HepG2 (cell line): ENCODE results near the gene EIF2S2. TPM values are rescaled to one million over a fixed set of nuclear protein-coding genes. Genes with fewer than 3 reads are reported as not detected.

Experiments
- DDIT3 ChIP-seq: sonication (generic); formaldehyde crosslinking; IDR thresholded peaks from 2 replicates; pipeline ENCODE4 v1.4.0; 2020; ENCODE audit warnings: mild to moderate bottlenecking, missing genetic modification reagents
- ESRRA ChIP-seq: sonication (generic); formaldehyde crosslinking; IDR thresholded peaks from 2 replicates; pipeline ENCODE4 v1.5.1; 2020; ENCODE audit warnings: mild to moderate bottlenecking, low read depth, missing genetic modification reagents
- FOXO4 ChIP-seq: sonication (generic); formaldehyde crosslinking; conservative IDR thresholded peaks from 2 replicates; pipeline ENCODE4 v1.8.1; 2023; ENCODE audit warnings: missing genetic modification reagents
- LCORL ChIP-seq, 2 experiments: fragments of 450-650 bp in 1 of 2; sonication (generic) in 1 of 2; formaldehyde crosslinking in 1 of 2; IDR thresholded peaks; 2 replicates each; pipeline versions ENCODE4 v1.5.0 to v1.6.1; 2017 to 2020; ENCODE audit warnings: antibody characterized with exemption in 1 of 2, missing genetic modification reagents in 1 of 2
- PAF1 ChIP-seq: IDR thresholded peaks from 2 replicates; pipeline ENCODE4 v1.6.1; 2016; ENCODE audit warnings: missing genetic modification reagents, missing compliant biosample characterization
- RBM22 ChIP-seq: fragments of 200-400 bp; formaldehyde crosslinking; optimal IDR thresholded peaks from 2 replicates; pipeline ENCODE3; 2017; ENCODE audit warnings: mild to moderate bottlenecking, low read length, moderate library complexity
- ZBTB25 ChIP-seq: IDR thresholded peaks from 2 replicates; pipeline ENCODE4 v1.6.1; 2018; ENCODE audit warnings: missing genetic modification reagents
- ZFAT ChIP-seq: sonication (generic); formaldehyde crosslinking; conservative IDR thresholded peaks from 2 replicates; pipeline ENCODE4 v1.8.1; 2023; ENCODE audit warnings: missing genetic modification reagents, inconsistent platforms
- ZFP36L2 ChIP-seq: sonication (generic); formaldehyde crosslinking; IDR thresholded peaks from 2 replicates; pipeline ENCODE4 v1.4.0; 2020; ENCODE audit warnings: missing genetic modification reagents
- ZHX1 ChIP-seq: sonication (generic); formaldehyde crosslinking; IDR thresholded peaks from 2 replicates; pipeline ENCODE4 v1.8.1; 2022; ENCODE audit warnings: low read depth, mild to moderate bottlenecking, missing genetic modification reagents
- ZNF589 ChIP-seq: sonication (generic); formaldehyde crosslinking; conservative IDR thresholded peaks from 2 replicates; pipeline ENCODE4 v1.8.0; 2022; ENCODE audit warnings: mild to moderate bottlenecking, moderate library complexity, missing genetic modification reagents
- ZNF614 ChIP-seq: IDR thresholded peaks from 2 replicates; pipeline ENCODE4 v1.6.1; 2018; ENCODE audit warnings: missing biosample characterization, missing genetic modification reagents, inconsistent platforms, borderline replicate concordance
- ZNF724P ChIP-seq: sonication (generic); formaldehyde crosslinking; IDR thresholded peaks from 2 replicates; pipeline ENCODE4 v1.8.0; 2022; ENCODE audit warnings: missing genetic modification reagents, borderline replicate concordance
- polyA plus RNA-seq, 8 experiments: library from polyadenylated mRNA; depleted of rRNA in 3 of 8; stranded (reverse) in 7 of 8; unstranded in 1 of 8; fragments of >200 nt; fragmentation: Illumina TruSeq in 4 of 8; extraction: Trizol in 4 of 8; gene quantifications; 2 replicates each; pipeline versions ENCODE4 v1.2.1 to v1.2.3, GENCODE V29; 2011 to 2016; ENCODE audit warnings: low read depth in 4 of 8, missing spikeins in 1 of 8, mixed read lengths in 1 of 8; ENCODE audit not compliant: insufficient read depth in 1 of 8
- total RNA-seq, 5 experiments: library from RNA; depleted of rRNA; stranded (reverse); fragments of >200 nt; fragmentation: Illumina TruSeq; extraction: Trizol; gene quantifications; 2 replicates each; pipeline ENCODE4 v1.2.3, GENCODE V29; 2016; ENCODE audit warnings: low read depth in 1 of 5
- TF ChIP-seq, protein P1 (sequence below): sonication (generic); formaldehyde crosslinking; IDR thresholded peaks from 2 replicates; pipeline ENCODE4 v1.4.0; 2020; ENCODE audit warnings: mild to moderate bottlenecking, low read depth, missing genetic modification reagents
- TF ChIP-seq, protein P2 (sequence below): sonication (generic); formaldehyde crosslinking; IDR thresholded peaks from 2 replicates; pipeline ENCODE4 v1.5.0; 2020; ENCODE audit warnings: missing genetic modification reagents
- TF ChIP-seq, protein P3 (sequence below): sonication (generic); formaldehyde crosslinking; IDR thresholded peaks from 2 replicates; pipeline ENCODE4 v1.5.0; 2020; ENCODE audit warnings: mild to moderate bottlenecking, missing genetic modification reagents

Gene EIF2S2
- total and polyA plus RNA-seq, 2 of the 13 experiments (the other 11 are each of a cell fraction or from before 2014, with no cell fraction given) = 126 to 213 TPM

DNA sequence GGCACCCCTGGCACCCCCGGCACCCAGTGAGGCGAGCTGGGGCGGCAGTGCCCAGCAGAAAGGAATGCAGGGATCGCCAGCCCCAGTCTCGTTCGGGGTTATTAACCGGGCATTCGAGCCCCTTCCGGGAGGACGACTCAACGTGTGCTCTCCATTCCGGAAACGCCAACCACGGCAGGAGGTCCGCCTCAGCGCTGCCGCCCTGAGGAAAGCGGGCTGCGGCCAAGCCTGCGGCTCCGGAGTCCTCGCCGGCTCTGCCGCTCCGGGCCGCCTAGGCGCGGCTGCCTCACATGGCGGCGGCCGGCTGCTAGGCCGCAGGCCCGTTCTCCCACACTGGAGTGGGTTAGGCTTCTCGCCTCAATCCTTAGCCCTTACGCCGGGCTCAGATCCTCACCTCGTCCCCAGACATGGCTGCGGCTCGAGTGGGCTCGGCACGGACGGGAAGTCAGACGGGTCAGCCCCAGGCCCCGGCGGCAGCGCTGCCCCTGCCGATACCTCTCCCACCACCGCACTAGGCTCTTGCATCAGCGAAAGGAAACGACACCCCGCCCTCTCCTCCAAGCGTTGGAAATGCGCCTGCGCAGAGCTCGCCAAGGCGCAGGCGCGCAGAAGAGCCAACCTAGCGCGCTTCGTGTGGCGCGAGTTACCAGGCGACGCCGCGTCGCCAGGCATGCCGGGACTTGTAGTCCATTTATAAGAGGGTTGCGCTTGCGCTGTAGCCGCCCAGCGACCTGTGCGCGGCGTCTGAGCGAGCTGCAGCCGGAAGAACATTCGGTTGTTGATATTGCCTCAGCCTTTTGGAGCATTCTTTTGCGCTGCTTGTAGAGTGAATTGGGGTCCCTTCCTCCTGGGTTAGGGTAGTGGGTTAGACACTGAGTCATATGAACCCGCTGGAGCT is at the start of gene EIF2S2 (continued):
- TF ChIP-seq RBM22 (no peak), ZHX1 (CRISPR knock-in tag) (no peak), ZNF614 (CRISPR knock-in tag) (peak; percentile 90; the same call in 1 of the 2 replicates), ZNF724P (CRISPR knock-in tag) (peak; percentile 99), ZFP36L2 (CRISPR knock-in tag) (peak; percentile 97), DDIT3 (CRISPR knock-in tag) (no peak), ZFAT (CRISPR knock-in tag) (peak; percentile 82; the same call in 1 of the 2 replicates), ESRRA (CRISPR knock-in tag) (peak; percentile 86), FOXO4 (CRISPR knock-in tag) (0 out of 2 replicates have a peak, but pooled peaks have one; percentile 98), LCORL (IDR thresholded peaks at IDR 0.05) (no peak), LCORL (CRISPR knock-in tag; IDR thresholded peaks at IDR 0.05) (peak; percentile 92), ZBTB25 (CRISPR knock-in tag) (peak; percentile 80), PAF1 (CRISPR knock-in tag) (no peak; the same call in 1 of the 2 replicates), ZNF589 (CRISPR knock-in tag) (peak; percentile 92)
- TF ChIP-seq, protein P1, sequence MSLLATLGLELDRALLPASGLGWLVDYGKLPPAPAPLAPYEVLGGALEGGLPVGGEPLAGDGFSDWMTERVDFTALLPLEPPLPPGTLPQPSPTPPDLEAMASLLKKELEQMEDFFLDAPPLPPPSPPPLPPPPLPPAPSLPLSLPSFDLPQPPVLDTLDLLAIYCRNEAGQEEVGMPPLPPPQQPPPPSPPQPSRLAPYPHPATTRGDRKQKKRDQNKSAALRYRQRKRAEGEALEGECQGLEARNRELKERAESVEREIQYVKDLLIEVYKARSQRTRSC (CRISPR knock-in tag) = peak; percentile 29; the same call in 1 of the 2 replicates
- TF ChIP-seq, protein P2, sequence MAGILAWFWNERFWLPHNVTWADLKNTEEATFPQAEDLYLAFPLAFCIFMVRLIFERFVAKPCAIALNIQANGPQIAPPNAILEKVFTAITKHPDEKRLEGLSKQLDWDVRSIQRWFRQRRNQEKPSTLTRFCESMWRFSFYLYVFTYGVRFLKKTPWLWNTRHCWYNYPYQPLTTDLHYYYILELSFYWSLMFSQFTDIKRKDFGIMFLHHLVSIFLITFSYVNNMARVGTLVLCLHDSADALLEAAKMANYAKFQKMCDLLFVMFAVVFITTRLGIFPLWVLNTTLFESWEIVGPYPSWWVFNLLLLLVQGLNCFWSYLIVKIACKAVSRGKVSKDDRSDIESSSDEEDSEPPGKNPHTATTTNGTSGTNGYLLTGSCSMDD = no peak; the same call in 1 of the 2 replicates
- TF ChIP-seq, protein P3, sequence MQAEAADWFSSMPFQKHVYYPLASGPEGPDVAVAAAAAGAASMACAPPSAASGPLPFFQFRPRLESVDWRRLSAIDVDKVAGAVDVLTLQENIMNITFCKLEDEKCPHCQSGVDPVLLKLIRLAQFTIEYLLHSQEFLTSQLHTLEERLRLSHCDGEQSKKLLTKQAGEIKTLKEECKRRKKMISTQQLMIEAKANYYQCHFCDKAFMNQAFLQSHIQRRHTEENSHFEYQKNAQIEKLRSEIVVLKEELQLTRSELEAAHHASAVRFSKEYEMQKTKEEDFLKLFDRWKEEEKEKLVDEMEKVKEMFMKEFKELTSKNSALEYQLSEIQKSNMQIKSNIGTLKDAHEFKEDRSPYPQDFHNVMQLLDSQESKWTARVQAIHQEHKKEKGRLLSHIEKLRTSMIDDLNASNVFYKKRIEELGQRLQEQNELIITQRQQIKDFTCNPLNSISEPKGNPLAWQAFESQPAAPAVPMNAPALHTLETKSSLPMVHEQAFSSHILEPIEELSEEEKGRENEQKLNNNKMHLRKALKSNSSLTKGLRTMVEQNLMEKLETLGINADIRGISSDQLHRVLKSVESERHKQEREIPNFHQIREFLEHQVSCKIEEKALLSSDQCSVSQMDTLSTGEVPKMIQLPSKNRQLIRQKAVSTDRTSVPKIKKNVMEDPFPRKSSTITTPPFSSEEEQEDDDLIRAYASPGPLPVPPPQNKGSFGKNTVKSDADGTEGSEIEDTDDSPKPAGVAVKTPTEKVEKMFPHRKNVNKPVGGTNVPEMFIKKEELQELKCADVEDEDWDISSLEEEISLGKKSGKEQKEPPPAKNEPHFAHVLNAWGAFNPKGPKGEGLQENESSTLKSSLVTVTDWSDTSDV = peak; percentile 98; the same call in 1 of the 2 replicates
